ENCODE data around the gene LRRC3C.

- no peak for TF ChIP-seq POLR2A (IDR thresholded peaks at IDR 0.05)
- TF ChIP-seq CTCF (IDR thresholded peaks at IDR 0.05) = no peak
These were observed 19.2 kb downstream of the LRRC3C start for GRCh38 chr17:39946551-39947330.
